HUES64 (cell line): ENCODE data around the gene ACSM3.
A peak's percentile ranks its signal among the peaks of the same experiment; 100 is the strongest.
"Not testable (repeated sequence)": the region's sequence is repeated elsewhere in the genome, so short reads cannot be mapped to it uniquely, and the experiment has no call there.

Experiments used
- H3K27ac ChIP-seq: 2 replicates; pipeline ENCODE4 v1.7.0; 2013; ENCODE audit warnings: low read depth, low read length, inconsistent platforms
- H3K27me3 ChIP-seq: 2 replicates; pipeline ENCODE4 v1.6.1; 2013; ENCODE audit warnings: mild to moderate bottlenecking, low read length; ENCODE audit not compliant: insufficient read depth
- H3K36me3 ChIP-seq: 2 replicates; pipeline ENCODE4 v1.6.1; 2013; ENCODE audit warnings: mild to moderate bottlenecking, low read length; ENCODE audit not compliant: insufficient read depth
- H3K4me1 ChIP-seq: 2 replicates; pipeline ENCODE4 v1.6.1; 2013; ENCODE audit warnings: mild to moderate bottlenecking, low read length, moderate library complexity; ENCODE audit not compliant: insufficient read depth
- H3K4me3 ChIP-seq: 2 replicates; pipeline ENCODE4 v1.5.1; 2013; ENCODE audit warnings: mild to moderate bottlenecking, low read length, moderate library complexity
- H3K9ac ChIP-seq: 2 replicates; pipeline ENCODE4 v1.6.1; 2013; ENCODE audit warnings: mild to moderate bottlenecking, low read depth, low read length
- H3K9me3 ChIP-seq: 2 replicates; pipeline ENCODE4 v1.6.1; 2013; ENCODE audit warnings: low read depth, low read length; ENCODE audit not compliant: insufficient read depth
- WGBS: fragments of 150-250, 120-280 bp; methylation state at CpG from one replicate; pipeline ENCODE4 v1.1.7; 2013; ENCODE audit warnings: missing lambda C conversion rate; 5-methylcytosine and 5-hydroxymethylcytosine counted together

Gene ACSM3

GRCh38 chr16:20805684-20806167 lies 41.9 kb downstream of the ACSM3 start:
- Histone ChIP-seq H3K27ac (peak overlapping the region; percentile 58), H3K36me3 (peaks cover 14% of the 10 kb centered on the region), H3K4me3 (peak overlapping the region; percentile 81), H3K9ac (peak overlapping the region; percentile 88)
- H3K9me3 ChIP-seq, H3K27me3 ChIP-seq, H3K4me1 ChIP-seq: not testable (repeated sequence)
- 23% methylated on average over 12 of the region's 12 CpGs for WGBS

GRCh38 chr16:20806168-20807050 lies 42.6 kb downstream of the ACSM3 start, which contains the start of the genes ERI2 and REXO5:
Gene ERI2 (minus strand): TSS chr16:20806472. CDS start chr16:20806430, 42 bp downstream.
Gene REXO5 (plus strand): TSS chr16:20806527. CDS start chr16:20806954, 427 bp downstream.
- H3K4me1 ChIP-seq: no peaks in the 10 kb centered on the region

GRCh38 chr16:20807862-20808261 lies 44.0 kb downstream of the ACSM3 start:
- no peaks in the 10 kb centered on the region for H3K9me3 ChIP-seq
- 90% methylated on average over 10 of the region's 11 CpGs for WGBS
- H3K36me3 ChIP-seq: no peaks in the 10 kb centered on the region
- no peaks in the 10 kb centered on the region for H3K27me3 ChIP-seq
- H3K4me3 ChIP-seq: peak overlapping the region; percentile 81
- no peak overlapping the region for H3K9ac ChIP-seq
- H3K4me1 ChIP-seq: no peaks in the 10 kb centered on the region
- H3K27ac ChIP-seq: no peak overlapping the region

More at GRCh38 chr16:20806168-20807050, 42.6 kb downstream of the ACSM3 start, which contains the start of the genes ERI2 and REXO5:
- H3K27ac ChIP-seq: peak within 1 kb of the TSS; percentile 87
- no peaks in the 10 kb centered on the region for H3K27me3 ChIP-seq
- H3K36me3 ChIP-seq: peaks cover 7% of the 10 kb centered on the region
- under 1% methylated on average over 74 of the region's 74 CpGs for WGBS
- H3K9me3 ChIP-seq: no peaks in the 10 kb centered on the region
- peak within 1 kb of the TSS; percentile 88 for H3K9ac ChIP-seq
- peak within 1 kb of the TSS; percentile 81 for H3K4me3 ChIP-seq

GRCh38 chr16:20811889-20812439 lies 48.1 kb downstream of the ACSM3 start:
- Histone ChIP-seq H3K27ac (no peak overlapping the region), H3K4me1 (no peaks in the 10 kb centered on the region), H3K27me3 (no peaks in the 10 kb centered on the region), H3K9me3 (no peaks in the 10 kb centered on the region), H3K36me3 (peaks cover 25% of the 10 kb centered on the region), H3K9ac (no peak overlapping the region), H3K4me3 (no peak overlapping the region)
- 96% methylated on average over 9 of the region's 10 CpGs for WGBS

GRCh38 chr16:20812510-20812909 lies 48.7 kb downstream of the ACSM3 start:
- H3K4me1 ChIP-seq: no peaks in the 10 kb centered on the region
- peaks cover 28% of the 10 kb centered on the region for H3K36me3 ChIP-seq
- 88% methylated on average over 2 of the region's 2 CpGs for WGBS
- H3K9ac ChIP-seq: no peak overlapping the region
- no peaks in the 10 kb centered on the region for H3K27me3 ChIP-seq
- no peaks in the 10 kb centered on the region for H3K9me3 ChIP-seq
- H3K27ac ChIP-seq: no peak overlapping the region
- no peak overlapping the region for H3K4me3 ChIP-seq

GRCh38 chr16:20814784-20815183 lies 51.0 kb downstream of the ACSM3 start:
- Histone ChIP-seq H3K27me3 (no peaks in the 10 kb centered on the region), H3K36me3 (peaks cover 34% of the 10 kb centered on the region), H3K9me3 (no peaks in the 10 kb centered on the region), H3K4me1 (no peaks in the 10 kb centered on the region), H3K9ac (no peak overlapping the region), H3K4me3 (no peak overlapping the region), H3K27ac (no peak overlapping the region)
- WGBS: 98% methylated on average over 4 of the region's 4 CpGs

GRCh38 chr16:20818929-20819585 lies 55.2 kb downstream of the ACSM3 start:
- H3K36me3 ChIP-seq: peaks cover 51% of the 10 kb centered on the region
- H3K27me3 ChIP-seq: no peaks in the 10 kb centered on the region
- WGBS: 97% methylated on average over 3 of the region's 4 CpGs
- no peak overlapping the region for H3K27ac ChIP-seq
- no peak overlapping the region for H3K4me3 ChIP-seq
- H3K4me1 ChIP-seq: no peaks in the 10 kb centered on the region
- H3K9me3 ChIP-seq: no peaks in the 10 kb centered on the region
- no peak overlapping the region for H3K9ac ChIP-seq

- WGBS: 91% methylated on average over 4 of the region's 4 CpGs
- Histone ChIP-seq H3K27me3 (no peaks in the 10 kb centered on the region), H3K9me3 (no peaks in the 10 kb centered on the region), H3K36me3 (peaks cover 55% of the 10 kb centered on the region), H3K4me1 (no peaks in the 10 kb centered on the region), H3K27ac (no peak overlapping the region), H3K4me3 (no peak overlapping the region), H3K9ac (no peak overlapping the region)
These were observed 57.9 kb downstream of the ACSM3 start for GRCh38 chr16:20821682-20822081.

- H3K36me3 ChIP-seq: peaks cover 59% of the 10 kb centered on the region
- no peak overlapping the region for H3K4me3 ChIP-seq
- H3K27ac ChIP-seq: no peak overlapping the region
- no peaks in the 10 kb centered on the region for H3K9me3 ChIP-seq
- H3K4me1 ChIP-seq: no peaks in the 10 kb centered on the region
- WGBS: 97% methylated on average over 2 of the region's 3 CpGs
- H3K27me3 ChIP-seq: no peaks in the 10 kb centered on the region
- no peak overlapping the region for H3K9ac ChIP-seq
These were observed 58.9 kb downstream of the ACSM3 start for GRCh38 chr16:20822521-20823325.

- no peak overlapping the region for H3K4me3 ChIP-seq
- WGBS: 95% methylated on average over 3 of the region's 3 CpGs
- no peak overlapping the region for H3K9ac ChIP-seq
- H3K4me1 ChIP-seq: no peaks in the 10 kb centered on the region
- no peak overlapping the region for H3K27ac ChIP-seq
- H3K36me3 ChIP-seq: peaks cover 63% of the 10 kb centered on the region
- no peaks in the 10 kb centered on the region for H3K9me3 ChIP-seq
- no peaks in the 10 kb centered on the region for H3K27me3 ChIP-seq
These were observed 62.3 kb downstream of the ACSM3 start for GRCh38 chr16:20826039-20826566.
